Measurements from ENCODE around the gene ACBD6.

The ACBD6 gene

GRCh38 chr1:180370597-180370996, 131.8 kb downstream of the ACBD6 start:
- no peak for DNase-seq (ENCODE audit: low read depth in 2 of 2)

GRCh38 chr1:180370188-180370587, 132.2 kb downstream of the ACBD6 start:
- no peak for DNase-seq (ENCODE audit: low read depth in 2 of 2)

GRCh38 chr1:180369061-180369460, 133.3 kb downstream of the ACBD6 start:
- no peak for DNase-seq (ENCODE audit: low read depth in 2 of 2)

GRCh38 chr1:180366371-180367068, 135.9 kb downstream of the ACBD6 start:
- no peak for DNase-seq (ENCODE audit: low read depth in 2 of 2)

- no peak for DNase-seq (ENCODE audit: low read depth in 2 of 2)
Observed at GRCh38 chr1:180365039-180365438, 137.3 kb downstream of the ACBD6 start.

- DNase-seq (ENCODE audit: low read depth in 2 of 2), result no peak
Observed at GRCh38 chr1:180363246-180363995, 139.0 kb downstream of the ACBD6 start.

GRCh38 chr1:180360333-180361075, 141.9 kb downstream of the ACBD6 start:
- DNase-seq (ENCODE audit: low read depth in 2 of 2), result no peak

- no peak for DNase-seq (ENCODE audit: low read depth in 2 of 2)
Observed at GRCh38 chr1:180358649-180359048, 143.7 kb downstream of the ACBD6 start.

- no peak for DNase-seq (ENCODE audit: low read depth in 2 of 2)
Observed at GRCh38 chr1:180353945-180354344, 148.4 kb downstream of the ACBD6 start.

- DNase-seq (ENCODE audit: low read depth in 2 of 2), result no peak
Observed at GRCh38 chr1:180352588-180352987, 149.8 kb downstream of the ACBD6 start.

GRCh38 chr1:180352021-180352420, 150.4 kb downstream of the ACBD6 start:
- no peak for DNase-seq (ENCODE audit: low read depth in 2 of 2)

GRCh38 chr1:180345148-180345547, 157.2 kb downstream of the ACBD6 start:
- no peak for DNase-seq (ENCODE audit: low read depth in 2 of 2)

GRCh38 chr1:180343921-180344769, 158.2 kb downstream of the ACBD6 start:
- DNase-seq (ENCODE audit: low read depth in 2 of 2), result no peak

- DNase-seq (ENCODE audit: low read depth in 2 of 2), result no peak
Observed at GRCh38 chr1:180327089-180327488, 175.3 kb downstream of the ACBD6 start.

GRCh38 chr1:180312926-180313325, 189.5 kb downstream of the ACBD6 start:
- DNase-seq (ENCODE audit: low read depth in 2 of 2), result no peak

GRCh38 chr1:180311011-180311730, 191.2 kb downstream of the ACBD6 start:
- DNase-seq (ENCODE audit: low read depth in 2 of 2), result no peak

GRCh38 chr1:180310095-180310494, 192.3 kb downstream of the ACBD6 start:
- no peak for DNase-seq (ENCODE audit: low read depth in 2 of 2)

- DNase-seq (ENCODE audit: low read depth in 2 of 2), result no peak
Observed at GRCh38 chr1:180309338-180309737, 193.0 kb downstream of the ACBD6 start.

- no peak for DNase-seq (ENCODE audit: low read depth in 2 of 2)
Observed at GRCh38 chr1:180301135-180301742, 201.1 kb downstream of the ACBD6 start.

GRCh38 chr1:180299479-180300221, 202.7 kb downstream of the ACBD6 start:
- DNase-seq (ENCODE audit: low read depth in 2 of 2), result no peak

All from stimulated activated CD8-positive, alpha-beta memory T cell treated with anti-CD3 and anti-CD28 coated beads, Interleukin-7, amount 100 ng/mL, for 1 hour (primary cell).